Gastrocnemius medialis (tissue), 4 donors: ENCODE measurements around the gene HEBP1.

ENCODE experiments used
- POLR2A ChIP-seq, 2 donors: fragments of 450-650 bp; IDR thresholded peaks; one replicate each; pipeline ENCODE4 v1.6.1; 2017; ENCODE audit warnings: antibody characterized with exemption in 2 of 2, mild to moderate bottlenecking in 2 of 2, moderate library complexity in 2 of 2
- TF ChIP-seq, protein P1 (sequence below), 5 experiments: fragments of 450-650 bp in 3 of 5; fragments of 200-600 bp in 2 of 5; sonication (generic) in 2 of 5; IDR thresholded peaks in 4 of 5; conservative IDR thresholded peaks in 1 of 5; 1 replicate in 4 of 5; 2 replicates in 1 of 5; pipeline ENCODE4 v1.5.1; 2016 to 2019; ENCODE audit warnings: antibody characterized with exemption in 5 of 5, mild to moderate bottlenecking in 3 of 5, moderate library complexity in 3 of 5

DNA sequence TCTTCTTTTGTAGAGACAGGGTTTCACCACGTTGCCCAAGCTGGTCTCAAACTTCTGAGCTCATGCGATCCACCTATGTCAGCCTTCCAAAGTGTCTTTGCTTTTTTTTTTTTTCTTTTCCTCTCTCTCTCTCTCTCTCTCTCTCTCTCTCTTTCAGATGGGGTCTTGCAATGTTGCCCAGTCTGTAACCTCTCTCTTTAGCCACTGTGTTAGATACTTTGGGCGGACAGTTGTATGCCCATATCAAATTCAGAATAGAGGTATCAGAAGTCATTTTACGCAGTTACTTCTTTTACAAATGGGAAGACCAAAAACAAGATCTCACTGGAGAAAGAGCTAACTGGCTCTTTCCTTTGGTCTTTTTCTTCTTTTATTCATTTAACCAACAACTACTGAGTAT lies 6.7 kb downstream of the HEBP1 start:
- TF ChIP-seq, protein P1, sequence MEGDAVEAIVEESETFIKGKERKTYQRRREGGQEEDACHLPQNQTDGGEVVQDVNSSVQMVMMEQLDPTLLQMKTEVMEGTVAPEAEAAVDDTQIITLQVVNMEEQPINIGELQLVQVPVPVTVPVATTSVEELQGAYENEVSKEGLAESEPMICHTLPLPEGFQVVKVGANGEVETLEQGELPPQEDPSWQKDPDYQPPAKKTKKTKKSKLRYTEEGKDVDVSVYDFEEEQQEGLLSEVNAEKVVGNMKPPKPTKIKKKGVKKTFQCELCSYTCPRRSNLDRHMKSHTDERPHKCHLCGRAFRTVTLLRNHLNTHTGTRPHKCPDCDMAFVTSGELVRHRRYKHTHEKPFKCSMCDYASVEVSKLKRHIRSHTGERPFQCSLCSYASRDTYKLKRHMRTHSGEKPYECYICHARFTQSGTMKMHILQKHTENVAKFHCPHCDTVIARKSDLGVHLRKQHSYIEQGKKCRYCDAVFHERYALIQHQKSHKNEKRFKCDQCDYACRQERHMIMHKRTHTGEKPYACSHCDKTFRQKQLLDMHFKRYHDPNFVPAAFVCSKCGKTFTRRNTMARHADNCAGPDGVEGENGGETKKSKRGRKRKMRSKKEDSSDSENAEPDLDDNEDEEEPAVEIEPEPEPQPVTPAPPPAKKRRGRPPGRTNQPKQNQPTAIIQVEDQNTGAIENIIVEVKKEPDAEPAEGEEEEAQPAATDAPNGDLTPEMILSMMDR (IDR thresholded peaks at IDR 0.05 in 4 of 5, conservative IDR thresholded peaks at IDR 0.05 in 1 of 5): no peak
- TF ChIP-seq POLR2A (IDR thresholded peaks at IDR 0.05): no peak
